IMR-90 (cell line): ENCODE results near the gene NPAS3. TPM values are rescaled to one million over a fixed set of nuclear protein-coding genes. Genes with fewer than 3 reads are reported as not detected.

Source experiments
- ATAC-seq: fragments of 200-7000 bp; cut with Tn5 transposase; 2 replicates; pipeline ENCODE4 v1.9.1; 2020; ENCODE audit warnings: low read depth, mild to moderate bottlenecking, moderate library complexity
- BruUV-seq: library from RNA; stranded (reverse); fragments of 400-500 nt; replicated peaks from 2 replicates; lab custom pipeline; 2021; lab: Mats Ljungman, UMichigan
- CTCF ChIA-PET: fragments of 300-600 bp; formaldehyde crosslinking; extraction: SDS; loops from one replicate; lab custom pipeline; 2021; ENCODE audit warnings: antibody characterized with exemption; lab: Yijun Ruan, JAX
- POLR2A ChIA-PET: fragments of 300-600 bp; sonication (Branson Sonifier 250); formaldehyde crosslinking; loops from one replicate; lab custom pipeline; 2022; ENCODE audit warnings: antibody characterized with exemption; ENCODE audit not compliant: unreplicated experiment; lab: Charles Lee
- DNase-seq: peaks from one replicate; pipeline ENCODE4 v3.0.0; 2013
- H2AFZ ChIP-seq: replicated peaks from 2 replicates; pipeline ENCODE3; 2013; ENCODE audit warnings: low read length, mild to moderate bottlenecking; ENCODE audit not compliant: poor library complexity
- H2AK5ac ChIP-seq: 2 replicates; pipeline ENCODE4 v1.6.1; 2013; ENCODE audit warnings: low read depth, low read length, inconsistent platforms
- H2AK9ac ChIP-seq: replicated peaks from 2 replicates; pipeline ENCODE3; 2013; ENCODE audit warnings: mild to moderate bottlenecking, low read depth, low read length, moderate library complexity; ENCODE audit not compliant: poor library complexity
- H2BK120ac ChIP-seq: 2 replicates; pipeline ENCODE4 v1.6.1; 2013; ENCODE audit warnings: low read depth, low read length, inconsistent platforms
- H2BK15ac ChIP-seq: 3 replicates; pipeline ENCODE4 v1.6.1; 2013; ENCODE audit warnings: low read depth, low read length, inconsistent platforms
- H2BK20ac ChIP-seq: 2 replicates; pipeline ENCODE4 v1.6.1; 2013; ENCODE audit warnings: low read depth, mild to moderate bottlenecking, inconsistent platforms, low read length, moderate library complexity
- H2BK5ac ChIP-seq: 2 replicates; pipeline ENCODE4 v1.6.1; 2013; ENCODE audit warnings: mild to moderate bottlenecking, low read depth, low read length, inconsistent platforms; ENCODE audit not compliant: poor library complexity, severe bottlenecking
- H3K14ac ChIP-seq: replicated peaks from 2 replicates; pipeline ENCODE4 v1.6.1; 2013; ENCODE audit warnings: low read depth, low read length, inconsistent platforms
- H3K18ac ChIP-seq: 2 replicates; pipeline ENCODE4 v1.6.1; 2013; ENCODE audit warnings: low read depth, low read length, control low read depth
- H3K23ac ChIP-seq: 2 replicates; pipeline ENCODE4 v1.6.1; 2013; ENCODE audit warnings: low read depth, low read length, inconsistent platforms
- H3K27ac ChIP-seq: 2 replicates; pipeline ENCODE4 v1.5.1; 2013; ENCODE audit warnings: mild to moderate bottlenecking, control low read depth, low read length; ENCODE audit not compliant: insufficient read depth
- H3K27me3 ChIP-seq: 2 replicates; pipeline ENCODE4 v1.6.1; 2013; ENCODE audit warnings: low read length; ENCODE audit not compliant: control insufficient read depth, insufficient read depth
- H3K36me3 ChIP-seq: 2 replicates; pipeline ENCODE4 v1.6.1; 2013; ENCODE audit warnings: low read length, mixed read lengths; ENCODE audit not compliant: control insufficient read depth, insufficient read depth
- H3K4ac ChIP-seq: 2 replicates; pipeline ENCODE4 v1.6.1; 2013; ENCODE audit warnings: low read depth, low read length, inconsistent platforms
- H3K4me1 ChIP-seq: 2 replicates; pipeline ENCODE4 v1.6.1; 2013; ENCODE audit warnings: low read length, mixed read lengths; ENCODE audit not compliant: control insufficient read depth, insufficient read depth
- H3K4me2 ChIP-seq: 2 replicates; pipeline ENCODE4 v1.6.1; 2013; ENCODE audit warnings: low read depth, mild to moderate bottlenecking, control low read depth, low read length, moderate library complexity
- H3K4me3 ChIP-seq: 2 replicates; pipeline ENCODE4 v1.5.1; 2013; ENCODE audit warnings: low read depth, mild to moderate bottlenecking, control low read depth, low read length, moderate library complexity; ENCODE audit not compliant: insufficient read depth
- H3K56ac ChIP-seq: 2 replicates; pipeline ENCODE4 v1.6.1; 2013; ENCODE audit warnings: low read length, inconsistent platforms; ENCODE audit not compliant: insufficient read depth; ENCODE audit errors: extremely low read depth
- H3K79me1 ChIP-seq, 2 experiments: 2 replicates each; pipeline ENCODE4 v1.6.1; 2013; ENCODE audit warnings: low read length in 2 of 2, inconsistent platforms in 1 of 2, low read depth in 1 of 2
- H3K9ac ChIP-seq: 2 replicates; pipeline ENCODE4 v1.6.1; 2013; ENCODE audit warnings: low read depth, low read length, control low read depth
- H3K9me1 ChIP-seq: 2 replicates; pipeline ENCODE4 v1.6.1; 2013; ENCODE audit warnings: low read length, inconsistent platforms; ENCODE audit not compliant: insufficient read depth
- H3K9me3 ChIP-seq: 2 replicates; pipeline ENCODE4 v1.6.1; 2013; ENCODE audit warnings: low read length; ENCODE audit not compliant: control insufficient read depth, insufficient read depth
- H4K20me1 ChIP-seq: 2 replicates; pipeline ENCODE4 v1.6.1; 2013; ENCODE audit warnings: low read length, inconsistent platforms; ENCODE audit not compliant: insufficient read depth
- H4K5ac ChIP-seq: 2 replicates; pipeline ENCODE4 v1.6.1; 2013; ENCODE audit warnings: mild to moderate bottlenecking, low read depth, low read length, control low read depth
- H4K8ac ChIP-seq, 2 experiments: 2 replicates each; pipeline ENCODE4 v1.6.1; 2013; ENCODE audit warnings: low read depth in 2 of 2, low read length in 2 of 2, control low read depth in 1 of 2, inconsistent platforms in 1 of 2
- H4K91ac ChIP-seq: 2 replicates; pipeline ENCODE4 v1.6.1; 2013; ENCODE audit warnings: low read depth, low read length, inconsistent platforms; ENCODE audit not compliant: insufficient read depth
- BHLHE40 ChIP-seq: fragments of 150-350 bp; IDR thresholded peaks from 2 replicates; pipeline ENCODE4 v1.6.1; 2016; ENCODE audit warnings: mild to moderate bottlenecking, low read depth, low read length
- CHD1 ChIP-seq: IDR thresholded peaks from 2 replicates; pipeline ENCODE4 v1.6.1; 2012; ENCODE audit warnings: low read depth, low read length, improper control_type of control experiment
- ELK1 ChIP-seq: fragments of 150-350 bp; IDR thresholded peaks from 2 replicates; pipeline ENCODE4 v1.6.1; 2016; ENCODE audit warnings: low read depth, mild to moderate bottlenecking, low read length, moderate library complexity, borderline replicate concordance
- FOS ChIP-seq: fragments of 150-350 bp; IDR thresholded peaks from 2 replicates; pipeline ENCODE4 v1.6.1; 2016; ENCODE audit warnings: low read depth, low read length
- MXI1 ChIP-seq: IDR thresholded peaks from 2 replicates; pipeline ENCODE4 v1.6.1; 2012; ENCODE audit warnings: low read depth, mild to moderate bottlenecking, low read length, moderate library complexity, borderline replicate concordance
- RAD21 ChIP-seq: IDR thresholded peaks from 2 replicates; pipeline ENCODE4 v1.6.1; 2012; ENCODE audit warnings: low read length, improper control_type of control experiment
- RCOR1 ChIP-seq: IDR thresholded peaks from 2 replicates; pipeline ENCODE4 v1.6.1; 2012; ENCODE audit warnings: mild to moderate bottlenecking, low read length, improper control_type of control experiment; ENCODE audit not compliant: insufficient replicate concordance
- WGBS, 2 experiments: methylation state at CpG; one replicate each; pipeline versions ENCODE4 v1.1.5 to v1.1.7; 2013; ENCODE audit warnings: missing lambda C conversion rate in 2 of 2; ENCODE audit not compliant: insufficient read length in 1 of 2; ENCODE audit errors: extremely low coverage in 2 of 2; 5-methylcytosine and 5-hydroxymethylcytosine counted together
- dilution Hi-C: fragments of 300-500 bp; cut with HindIII; formaldehyde crosslinking; loops from one replicate; pipeline ENCODE4 v1.14.3; 2018; ENCODE audit warnings: low sequenced_read_pairs; ENCODE audit not compliant: unreplicated experiment
- in situ Hi-C: fragments of 300-500 bp; cut with MboI; formaldehyde crosslinking; loops from 3 replicates; pipeline ENCODE4 v1.14.3; 2019; ENCODE audit warnings: low sequenced_read_pairs, inconsistent platforms, mixed read lengths
- intact Hi-C: fragments of 100-400 bp; cut with micrococcal nuclease; formaldehyde crosslinking; loops from 2 replicates; pipeline ENCODE4 v1.10.0; 2022
- polyA plus RNA-seq, 3 experiments: library from polyadenylated mRNA; depleted of rRNA; stranded (reverse); fragments of >200 nt; gene quantifications; 2 replicates each; pipeline ENCODE4 v1.2.3, GENCODE V29; 2012; ENCODE audit warnings: low replicate concordance in 1 of 3
- total RNA-seq: library from RNA; depleted of rRNA; stranded (reverse); fragments of >200 nt; gene quantifications from 2 replicates; pipeline ENCODE4 v1.2.3, GENCODE V29; 2012

NPAS3 gene
- total and polyA plus RNA-seq, 2 of the 4 experiments (the other 2 are of a cell fraction), result not detected

GRCh38 chr14:33678005-33678404, 739.3 kb downstream of the NPAS3 start:
- Histone ChIP-seq H3K14ac (no peak overlapping the region), H3K9me1 (no peaks in the 10 kb centered on the region), H2BK15ac (no peak overlapping the region), H3K9me3 (no peaks in the 10 kb centered on the region), H3K27ac (no peak overlapping the region), H3K79me1 (no peaks in the 10 kb centered on the region), H2AFZ (no peak overlapping the region), H3K27me3 (no peaks in the 10 kb centered on the region), H3K18ac (no peak overlapping the region), H4K91ac (no peak overlapping the region), H3K4me2 (no peak overlapping the region), H4K20me1 (no peaks in the 10 kb centered on the region), H3K36me3 (no peaks in the 10 kb centered on the region), H2BK120ac (no peak overlapping the region), H3K9ac (no peak overlapping the region), H3K4me1 (no peaks in the 10 kb centered on the region), H2AK5ac (no peak overlapping the region), H2AK9ac (no peak overlapping the region), H4K5ac (no peak overlapping the region), H3K4ac (no peak overlapping the region), H3K4me3 (no peak overlapping the region), H3K56ac (no peak overlapping the region), H3K23ac (no peak overlapping the region), H2BK5ac (no peak overlapping the region), H2BK20ac (no peak overlapping the region), H4K8ac (no peak overlapping the region)
- dilution Hi-C loops, result no loop called here
- BruUV-seq, result no TSS peak
- ATAC-seq (no peak), DNase-seq (no peak)
- intact Hi-C loops, result no loop called here
- in situ Hi-C loops, result no loop called here
- TF ChIP-seq BHLHE40 (no peak), FOS (no peak), MXI1 (no peak), ELK1 (no peak), RCOR1 (no peak), RAD21 (no peak), CHD1 (no peak)
- CTCF ChIA-PET, result no interaction called here
- WGBS, 2 experiments, result 100% methylated on average over 1 of the region's 5 CpGs; no CpG with 5 or more reads in 1 of the 2 experiments
- POLR2A ChIA-PET, result no interaction called here
